Hematopoietic multipotent progenitor cell treated with erythropoietin and hydrocortisone succinate and interleukin-3 and kit ligand, for 8 days (in vitro differentiated cells): ENCODE data around the gene CNTRL.
"Not testable (repeated sequence)": the region's sequence is repeated elsewhere in the genome, so short reads cannot be mapped to it uniquely, and the experiment has no call there.

Experiments
- DNase-seq: peaks from one replicate; pipeline ENCODE4 v3.0.0-alpha.2; 2015

CNTRL gene

GRCh38 chr9:121074370-121075250 is at the start of gene CNTRL:
Gene CNTRL (plus strand): TSS chr9:121074955. CDS start chr9:121088327, 13,372 bp downstream.
- peak; percentile 91 for DNase-seq

DNA sequence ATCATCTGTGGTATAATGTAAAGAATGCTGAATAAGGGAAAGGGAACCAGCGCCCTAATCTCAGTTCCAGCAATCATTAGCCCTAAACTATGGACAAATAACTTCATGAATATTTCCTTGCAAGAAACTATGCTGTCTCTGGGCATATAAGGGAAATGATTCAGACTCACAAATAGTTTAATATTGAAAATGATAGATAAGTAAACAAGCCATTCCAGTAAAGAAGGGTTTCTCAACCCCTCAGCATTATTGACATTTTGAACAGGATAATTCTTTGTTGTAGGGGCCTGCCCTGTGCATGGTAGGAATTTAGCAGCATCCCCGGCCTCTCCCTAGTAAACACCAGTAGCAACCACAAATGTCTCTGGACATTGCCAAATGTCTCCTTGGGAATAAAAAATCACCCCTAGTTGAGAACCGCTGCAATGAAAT is 48.5 kb upstream of the CNTRL start:
- no peak for DNase-seq

DNA sequence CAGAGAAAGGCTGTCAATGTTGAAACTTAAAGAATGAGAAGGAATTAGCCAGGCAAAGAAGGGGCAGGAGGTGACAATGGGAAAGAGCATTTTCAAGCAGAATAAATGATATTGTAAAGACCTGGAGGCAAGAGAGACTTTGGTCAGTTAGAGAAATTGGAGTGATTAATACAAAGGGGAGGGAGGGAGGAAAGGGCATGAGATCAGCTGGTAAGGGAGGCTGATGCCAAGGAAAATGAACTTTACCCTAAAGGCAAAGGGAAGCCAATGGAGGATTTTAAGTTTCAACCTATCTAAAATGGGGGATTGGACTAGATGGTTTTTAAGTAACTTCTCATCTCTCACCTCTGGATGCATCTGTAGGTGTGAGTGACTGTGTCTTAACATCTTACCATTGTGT is 48.0 kb upstream of the CNTRL start:
- no peak for DNase-seq

DNA sequence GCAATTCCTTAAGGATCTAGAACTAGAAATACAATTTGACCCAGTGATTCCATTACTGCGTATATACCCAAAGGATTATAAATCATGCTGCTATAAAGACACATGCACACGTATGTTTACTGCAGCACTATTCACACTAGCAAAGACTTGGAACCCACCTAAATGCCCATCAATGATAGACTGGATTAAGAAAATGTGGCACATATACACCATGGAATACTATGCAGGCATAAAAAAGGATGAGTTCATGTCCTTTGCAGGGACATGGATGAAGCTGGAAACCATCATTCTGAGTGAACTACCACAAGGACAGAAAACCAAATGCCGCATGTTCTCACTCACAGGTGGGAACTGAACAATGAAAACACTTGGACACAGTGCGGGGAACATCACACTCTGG is 46.5 kb upstream of the CNTRL start:
- DNase-seq, result not testable (repeated sequence)

- DNase-seq, result no peak
Measured at GRCh38 chr9:121029469-121029868, 45.3 kb upstream of the CNTRL start.

DNA sequence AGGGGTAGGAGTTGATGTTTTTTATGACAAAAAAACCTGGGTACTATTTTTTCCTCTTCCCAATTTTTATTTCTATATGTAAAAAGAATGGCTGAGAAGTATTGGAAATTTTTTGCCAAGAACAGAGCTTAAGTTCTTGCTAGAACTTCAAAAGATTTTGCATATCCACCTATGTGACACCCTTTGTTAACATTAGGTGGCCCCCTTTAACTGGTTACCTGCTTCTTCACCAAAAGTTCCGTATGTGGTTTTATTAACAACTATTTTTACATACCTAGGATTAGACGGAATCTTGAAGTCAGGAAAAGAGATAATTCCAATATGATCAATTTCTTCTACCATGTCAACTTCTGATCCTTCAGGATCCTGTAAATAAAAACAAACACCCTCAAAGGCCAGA is 40.2 kb upstream of the CNTRL start:
- DNase-seq, result no peak

DNA sequence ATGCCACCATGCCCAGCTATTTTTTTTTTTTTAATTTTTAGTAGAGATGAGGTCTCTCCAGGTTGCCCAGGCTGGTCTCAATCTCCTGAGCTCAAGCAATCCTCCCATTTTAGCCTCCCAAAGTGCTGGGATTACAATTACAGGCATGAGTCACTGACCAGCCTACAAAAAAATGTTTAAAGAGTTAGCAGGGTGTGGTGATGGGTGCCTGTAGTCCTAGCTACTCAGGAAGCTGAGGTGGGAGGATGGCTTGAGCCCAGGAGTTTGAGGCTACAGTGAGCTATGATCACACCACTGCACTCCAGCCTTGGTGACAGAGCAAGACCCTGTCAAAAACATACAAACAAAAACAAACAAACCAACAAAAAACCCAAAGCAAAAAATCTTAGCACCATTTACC is 39.0 kb upstream of the CNTRL start:
- DNase-seq, result not testable (repeated sequence)

DNA sequence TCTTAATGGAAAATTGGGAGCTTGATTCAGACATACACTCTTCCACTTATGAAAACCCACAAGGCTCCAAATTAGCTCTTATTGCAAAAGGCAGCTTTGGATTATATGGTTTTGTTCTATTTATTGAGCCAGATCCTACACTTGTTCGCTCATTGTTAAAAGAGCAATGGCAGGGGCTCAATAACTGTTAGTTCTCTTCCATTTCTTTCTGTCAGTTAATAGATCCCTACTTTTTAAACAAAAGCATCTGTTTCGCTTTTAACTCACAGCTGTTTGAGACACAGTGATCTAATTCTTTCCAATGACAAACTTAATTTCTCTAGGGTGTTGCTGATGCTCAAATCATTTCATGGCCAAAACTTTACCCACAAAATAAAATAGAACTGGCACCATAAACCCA is 36.4 kb upstream of the CNTRL start:
- no peak for DNase-seq

GRCh38 chr9:121038804-121039203 is 36.0 kb upstream of the CNTRL start:
- DNase-seq, result no peak

DNA sequence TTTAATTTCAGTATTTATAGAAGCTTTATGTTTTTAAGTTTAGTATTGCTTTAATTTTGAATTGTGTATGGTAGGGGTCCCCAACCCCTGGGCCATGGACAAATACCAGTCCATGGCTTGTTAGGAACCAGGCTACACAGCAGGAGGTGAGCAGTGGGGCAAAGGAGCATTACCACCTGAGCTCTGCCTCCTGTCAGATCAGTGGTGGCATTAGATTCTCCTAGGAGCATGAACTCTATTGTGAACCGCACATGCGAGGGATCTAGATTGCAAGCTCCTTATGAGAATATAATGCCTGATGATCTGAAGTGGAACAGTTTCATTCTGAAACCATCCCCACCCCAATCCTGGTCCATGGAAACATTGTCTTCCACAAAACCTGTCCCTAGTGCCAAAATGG is 26.6 kb upstream of the CNTRL start:
- no peak for DNase-seq

GRCh38 chr9:121048618-121049017 is 26.1 kb upstream of the CNTRL start:
- DNase-seq, result no peak

DNA sequence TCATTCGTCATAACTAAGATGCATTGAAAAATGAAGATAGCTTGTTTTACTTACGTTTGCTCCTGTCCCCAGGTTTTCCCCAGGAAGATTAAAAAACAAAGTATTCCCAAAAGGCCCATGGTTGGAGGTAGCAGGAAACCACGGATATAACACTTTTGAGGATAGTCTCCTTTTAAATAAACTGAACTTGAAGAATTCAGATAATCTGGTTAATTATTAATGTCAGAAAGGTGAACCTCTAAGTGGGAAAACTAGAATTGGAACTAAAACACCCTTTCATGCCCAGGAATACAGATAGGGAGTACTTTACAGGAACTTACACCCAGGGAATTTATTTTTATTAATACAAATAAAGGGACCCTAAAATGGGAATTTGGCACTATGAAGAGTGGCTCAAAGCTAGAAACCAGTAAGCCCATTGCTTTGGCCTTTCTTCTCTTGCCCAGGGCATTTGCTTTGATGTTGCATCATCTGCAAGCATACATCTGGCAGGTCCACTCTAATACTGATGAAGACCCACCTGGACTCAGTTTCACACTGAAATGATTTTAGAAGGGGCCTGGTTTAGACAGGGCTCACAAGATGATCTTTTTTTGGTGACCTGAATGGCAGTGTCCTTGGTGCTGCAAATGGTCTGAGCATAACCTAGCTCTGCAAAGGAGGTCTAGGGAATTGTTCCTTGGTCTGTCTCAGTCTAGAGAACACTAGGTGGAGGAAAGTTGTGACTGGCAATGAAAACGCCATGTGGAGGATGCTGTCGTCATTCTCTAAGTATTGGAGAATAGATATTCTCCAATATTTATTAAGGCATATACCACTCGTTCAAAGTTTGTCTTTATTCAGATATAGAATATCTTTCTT is 24.4 kb upstream of the CNTRL start, which contains the start of gene C5:
C5 (minus strand) TSS at position 148 of the 861 bp plus-strand sequence; CDS start at position 119, 29 bp downstream.
- no peak for DNase-seq

DNA sequence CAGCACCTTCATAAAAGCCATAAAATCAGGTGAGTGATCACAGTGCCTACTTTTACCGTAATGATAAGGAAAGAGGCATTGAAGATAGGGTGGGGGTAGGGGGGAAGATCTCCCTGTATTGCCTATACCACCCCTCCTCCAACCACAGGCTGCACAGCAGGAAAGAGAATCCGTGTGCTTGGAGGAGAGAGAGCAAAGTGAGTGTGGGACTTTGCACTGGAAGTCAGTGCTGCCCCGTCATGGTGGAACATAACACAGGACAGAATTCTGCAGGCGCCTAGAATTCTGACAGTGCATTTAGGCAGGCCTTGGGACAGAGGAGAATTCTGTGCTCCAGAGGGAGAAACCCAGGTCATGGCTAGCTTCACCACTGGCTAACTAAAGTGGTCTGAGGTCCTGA is 21.2 kb upstream of the CNTRL start:
- no peak for DNase-seq

DNA sequence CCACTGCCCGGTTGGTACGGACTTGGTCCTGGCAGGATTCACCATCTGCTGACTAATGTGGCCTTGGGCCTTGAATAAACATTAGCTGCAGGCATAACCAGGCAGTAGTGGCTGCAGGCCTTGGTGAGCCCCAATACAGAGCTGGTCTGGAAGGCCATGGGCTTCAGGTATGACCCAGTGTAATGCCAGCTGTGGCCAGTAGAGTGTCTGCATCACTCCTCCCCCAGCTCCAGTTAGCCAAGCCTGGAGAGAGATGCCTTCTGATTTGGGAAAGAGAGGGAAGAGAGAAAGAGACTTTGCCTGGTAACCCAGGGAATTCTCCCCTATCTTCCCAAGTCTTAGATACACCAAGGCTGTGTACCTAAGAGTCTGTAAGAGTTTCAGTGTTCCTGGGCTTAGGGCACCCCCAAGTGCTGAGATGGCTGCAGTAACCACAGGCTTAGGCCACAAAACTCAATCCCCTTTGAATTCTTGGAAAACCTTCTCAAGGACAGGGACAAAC is 19.1 kb upstream of the CNTRL start:
- DNase-seq, result peak; percentile 38

GRCh38 chr9:121057821-121058220 is 16.9 kb upstream of the CNTRL start:
- DNase-seq, result no peak

GRCh38 chr9:121059513-121059912 is 15.2 kb upstream of the CNTRL start:
- no peak for DNase-seq

- DNase-seq, result peak; percentile 79
Measured at GRCh38 chr9:121059998-121060636, 14.6 kb upstream of the CNTRL start.

GRCh38 chr9:121066850-121067249 is 7.9 kb upstream of the CNTRL start:
- DNase-seq, result no peak

- DNase-seq, result no peak
Measured at GRCh38 chr9:121067640-121068039, 7.1 kb upstream of the CNTRL start.

DNA sequence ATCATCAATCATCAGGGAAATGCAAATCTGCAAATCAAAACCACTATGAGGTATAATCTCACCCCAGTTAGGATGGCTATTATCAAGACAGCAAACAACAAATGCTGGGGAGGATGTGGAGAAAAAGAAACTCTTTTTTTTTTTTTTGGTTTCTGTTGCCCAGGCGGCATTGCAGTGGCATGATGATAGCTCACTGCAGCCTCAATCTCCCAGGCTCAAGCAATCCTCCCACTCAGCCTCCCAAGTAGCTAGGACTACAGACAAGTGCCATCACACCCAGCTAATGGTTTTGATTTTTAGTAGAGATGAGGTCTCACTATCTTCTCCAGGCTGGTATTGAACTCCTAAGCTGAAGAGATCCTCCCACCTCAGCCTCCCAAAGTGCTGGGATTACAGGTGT is 5.4 kb upstream of the CNTRL start:
- DNase-seq, result no peak

GRCh38 chr9:121071370-121071755 is 3.4 kb upstream of the CNTRL start:
- no peak for DNase-seq

DNA sequence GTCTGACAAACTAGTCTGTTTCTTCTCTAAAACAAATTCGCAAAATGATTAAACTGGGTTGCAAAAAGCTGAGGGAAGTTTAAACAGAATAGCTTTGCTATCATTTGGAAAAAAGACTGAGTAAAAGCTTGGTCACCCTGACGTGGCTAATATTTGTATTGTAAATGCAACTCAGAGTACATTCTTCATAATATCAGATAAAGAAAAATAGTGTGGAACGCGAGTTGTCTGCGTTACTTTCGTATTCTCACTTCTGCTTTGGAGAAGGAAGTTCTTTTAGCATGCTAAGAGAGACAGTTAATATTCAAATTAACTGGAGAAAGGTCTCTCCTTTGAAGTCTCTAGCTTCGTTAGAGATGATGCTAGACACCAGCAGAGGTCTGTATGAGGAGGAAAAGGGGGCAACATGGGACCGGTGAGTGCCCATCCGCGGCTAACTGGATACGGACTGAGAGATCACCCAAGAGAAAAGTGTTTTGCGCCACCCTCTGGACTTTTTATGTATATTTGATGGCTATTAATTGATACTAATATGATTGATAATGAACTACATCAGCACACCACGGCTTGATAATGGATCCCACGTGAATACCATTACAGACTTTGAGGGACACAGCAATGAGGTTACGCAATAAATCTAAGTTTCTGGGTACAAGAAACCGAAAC is 2.9 kb upstream of the CNTRL start:
- DNase-seq, result peak; percentile 76
